HCT116 (cell line): ENCODE measurements around the gene DLG2. TPM values are rescaled to one million over a fixed set of nuclear protein-coding genes. Genes with fewer than 3 reads are reported as not detected.

ENCODE experiments used
- ATAC-seq: fragments of 200-7000 bp; cut with Tn5 transposase; 2 replicates; pipeline ENCODE4 v1.9.1; 2020; ENCODE audit warnings: mild to moderate bottlenecking, moderate library complexity
- BruUV-seq: library from RNA; stranded (reverse); fragments of 400-500 nt; replicated peaks from 2 replicates; lab custom pipeline; 2021; lab: Mats Ljungman, UMichigan
- CTCF ChIA-PET: fragments of 300-600 bp; sonication (Branson Sonifier 250); formaldehyde crosslinking; loops from one replicate; lab custom pipeline; 2021; ENCODE audit warnings: antibody characterized with exemption; lab: Charles Lee
- POLR2A ChIA-PET: fragments of 300-600, 350-600 bp; sonication (Branson Sonifier 250); formaldehyde crosslinking; loops from one replicate; lab custom pipeline; 2021; ENCODE audit warnings: antibody characterized with exemption; lab: Charles Lee
- RAD21 ChIA-PET, 2 experiments: fragments of 300-600 bp; sonication (Branson Sonifier 250); formaldehyde crosslinking; loops; one replicate each; lab custom pipeline; 2023; ENCODE audit warnings: low total read pairs in 2 of 2; ENCODE audit not compliant: uncharacterized antibody in 2 of 2, unreplicated experiment in 2 of 2, low non-redundant PET in 1 of 2; lab: Charles Lee
- DNase-seq: peaks from one replicate; pipeline ENCODE4 v3.0.0-alpha.2; 2010; ENCODE audit warnings: low read depth, low spot score
- H2AFZ ChIP-seq: fragments of 200-600 bp; shearing (Covaris generic), sonication (generic); 2 replicates; pipeline ENCODE4 v1.6.1; 2017; ENCODE audit warnings: low read depth, mixed run types, mixed read lengths, antibody characterized with exemption, low read length; ENCODE audit not compliant: poor library complexity, severe bottlenecking
- H3K27ac ChIP-seq: 2 replicates; pipeline ENCODE4 v1.5.1; 2012; ENCODE audit warnings: low read depth, low read length
- H3K27me3 ChIP-seq: fragments of 200-600 bp; sonication (generic); 2 replicates; pipeline ENCODE4 v1.6.1; 2016; ENCODE audit warnings: mixed run types, low read length, mixed read lengths; ENCODE audit not compliant: insufficient read depth
- H3K36me3 ChIP-seq, 2 experiments: fragments of 200-500 bp in 1 of 2; fragments of 200-600 bp in 1 of 2; sonication (Bioruptor generic) in 1 of 2; sonication (generic) in 1 of 2; 2 replicates each; pipeline versions ENCODE4 v1.5.1 to v1.6.1; 2014 to 2016; ENCODE audit warnings: low read length in 2 of 2, inconsistent platforms in 1 of 2, mixed read lengths in 1 of 2, mixed run types in 1 of 2; ENCODE audit not compliant: insufficient read depth in 2 of 2, control insufficient read depth in 1 of 2
- H3K4me1 ChIP-seq, 2 experiments: fragments of 200-600 bp in 1 of 2; sonication (generic) in 1 of 2; 2 replicates each; pipeline versions ENCODE4 v1.5.1 to v1.6.1; 2012 to 2017; ENCODE audit warnings: low read length in 2 of 2, inconsistent platforms in 1 of 2, mild to moderate bottlenecking in 1 of 2, mixed read lengths in 1 of 2, mixed run types in 1 of 2, moderate library complexity in 1 of 2; ENCODE audit not compliant: insufficient read depth in 2 of 2, control insufficient read depth in 1 of 2
- H3K4me2 ChIP-seq: fragments of 200-600 bp; sonication (generic); 2 replicates; pipeline ENCODE4 v1.6.1; 2017; ENCODE audit warnings: mixed run types, low read length, mixed read lengths
- H3K4me3 ChIP-seq, 2 experiments: fragments of 200-600 bp in 1 of 2; sonication (generic) in 1 of 2; replicated peaks in 1 of 2; 2 replicates each; pipeline ENCODE4 v1.5.1; 2011 to 2016; ENCODE audit warnings: low read length in 2 of 2, control low read depth in 1 of 2, low read depth in 1 of 2, mild to moderate bottlenecking in 1 of 2, mixed read lengths in 1 of 2, mixed run types in 1 of 2
- H3K79me2 ChIP-seq: fragments of 200-600 bp; sonication (generic); 2 replicates; pipeline ENCODE4 v1.6.1; 2017; ENCODE audit warnings: mild to moderate bottlenecking, mixed run types, low read length, moderate library complexity, mixed read lengths; ENCODE audit not compliant: insufficient read depth
- H3K9ac ChIP-seq: fragments of 200-600 bp; sonication (generic); 2 replicates; pipeline ENCODE4 v1.6.1; 2016; ENCODE audit warnings: low read length, mixed read lengths
- H3K9me2 ChIP-seq: fragments of 200-600 bp; sonication (generic), shearing (Covaris generic); 2 replicates; pipeline ENCODE4 v1.6.1; 2017; ENCODE audit warnings: mixed run types, mild to moderate bottlenecking, moderate library complexity; ENCODE audit not compliant: insufficient read depth
- H3K9me3 ChIP-seq, 2 experiments: fragments of 200-500 bp in 1 of 2; fragments of 200-600 bp in 1 of 2; sonication (Bioruptor generic) in 1 of 2; sonication (generic) in 1 of 2; 2 replicates each; pipeline ENCODE4 v1.6.1; 2014 to 2017; ENCODE audit warnings: low read length in 2 of 2, mixed read lengths in 2 of 2, inconsistent platforms in 1 of 2, low read depth in 1 of 2, mild to moderate bottlenecking in 1 of 2, mixed run types in 1 of 2, moderate library complexity in 1 of 2; ENCODE audit not compliant: control insufficient read depth in 1 of 2, insufficient read depth in 1 of 2
- H4K20me1 ChIP-seq: fragments of 200-600 bp; sonication (generic), shearing (Covaris generic); 2 replicates; pipeline ENCODE4 v1.6.1; 2017; ENCODE audit warnings: mixed run types, mild to moderate bottlenecking, moderate library complexity; ENCODE audit not compliant: insufficient read depth
- CEBPB ChIP-seq: IDR thresholded peaks from 2 replicates; pipeline ENCODE4 v1.6.1; 2012; ENCODE audit warnings: low read depth
- EGR1 ChIP-seq: IDR thresholded peaks from 2 replicates; pipeline ENCODE4 v1.6.1; 2012; ENCODE audit warnings: low read depth
- ELF1 ChIP-seq: IDR thresholded peaks from 2 replicates; pipeline ENCODE4 v1.6.1; 2012; ENCODE audit warnings: low read depth, borderline replicate concordance
- EZH2 ChIP-seq: fragments of 200-600 bp; sonication (generic); IDR thresholded peaks from 2 replicates; pipeline ENCODE4 v1.6.1; 2017; ENCODE audit warnings: antibody characterized with exemption, mixed run types
- EZH2phosphoT487 ChIP-seq: fragments of 200-600 bp; IDR thresholded peaks from 2 replicates; pipeline ENCODE4 v1.6.1; 2018; ENCODE audit warnings: antibody characterized with exemption, borderline replicate concordance
- MAX ChIP-seq: IDR thresholded peaks from 2 replicates; pipeline ENCODE4 v1.6.1; 2012
- POLR2A ChIP-seq: IDR thresholded peaks from 2 replicates; pipeline ENCODE4 v1.7.0; 2011; ENCODE audit warnings: borderline replicate concordance; ENCODE audit not compliant: insufficient read depth, insufficient read length; ENCODE audit errors: extremely low read depth
- POLR2AphosphoS5 ChIP-seq: IDR thresholded peaks from 2 replicates; pipeline ENCODE4 v1.6.1; 2011; ENCODE audit warnings: mild to moderate bottlenecking, low read depth, low read length, moderate library complexity
- RAD21 ChIP-seq: IDR thresholded peaks from 2 replicates; pipeline ENCODE4 v1.6.1; 2012; ENCODE audit warnings: low read depth, mild to moderate bottlenecking
- SIN3A ChIP-seq: IDR thresholded peaks from 2 replicates; pipeline ENCODE4 v1.6.1; 2012; ENCODE audit warnings: low read depth
- SP1 ChIP-seq: IDR thresholded peaks from 2 replicates; pipeline ENCODE4 v1.6.1; 2012; ENCODE audit warnings: low read depth
- SRF ChIP-seq: IDR thresholded peaks from 2 replicates; pipeline ENCODE4 v1.6.1; 2012; ENCODE audit warnings: low read depth
- ZFX ChIP-seq: fragments of 450-650 bp; IDR thresholded peaks from 2 replicates; pipeline ENCODE4 v1.6.1; 2017
- intact Hi-C: fragments of 100-400 bp; cut with micrococcal nuclease; formaldehyde crosslinking; loops from 2 replicates; pipeline ENCODE4 v1.10.0; 2022
- total RNA-seq: library from RNA; stranded (reverse); gene quantifications from one replicate; pipeline ENCODE4 v1.2.1, GENCODE V29; 2021; ENCODE audit not compliant: unreplicated experiment
- TF ChIP-seq, protein P1 (sequence below): IDR thresholded peaks from 2 replicates; pipeline ENCODE4 v1.6.1; 2011; ENCODE audit warnings: mild to moderate bottlenecking, low read length, moderate library complexity; ENCODE audit not compliant: insufficient replicate concordance; ENCODE audit errors: extremely low read depth
- TF ChIP-seq, protein P2 (sequence below), 3 experiments: fragments of 200-600 bp in 1 of 3; sonication (generic) in 1 of 3; IDR thresholded peaks in 2 of 3; conservative IDR thresholded peaks in 1 of 3; 2 replicates each; pipeline ENCODE4 v1.5.1; 2012 to 2017; ENCODE audit warnings: low read depth in 2 of 3, low read length in 2 of 3, antibody characterized with exemption in 1 of 3, borderline replicate concordance in 1 of 3, control low read depth in 1 of 3, mild to moderate bottlenecking in 1 of 3, mixed read lengths in 1 of 3, mixed run types in 1 of 3, moderate library complexity in 1 of 3; ENCODE audit not compliant: insufficient read depth in 1 of 3

The DLG2 gene
- total RNA-seq, 1 experiment from 2014 or later: 2.4 TPM

- Histone ChIP-seq H4K20me1 (no peaks in the 10 kb centered on the region), H3K27ac (no peak overlapping the region), H3K27me3 (0 out of 2 replicates have a peak, but pooled peaks cover 7% of the 10 kb centered on the region), H3K9ac (no peak overlapping the region), H3K4me2 (no peak overlapping the region), H3K79me2 (no peaks in the 10 kb centered on the region), H3K9me2 (no peaks in the 10 kb centered on the region), H3K9me3 (no peaks in the 10 kb centered on the region), H3K4me1 (no peaks in the 10 kb centered on the region), H3K4me3 (no peak overlapping the region), H2AFZ (no peak overlapping the region), H3K36me3 (no peaks in the 10 kb centered on the region)
- no peak for ATAC-seq
- DNase-seq: no peak
- TF ChIP-seq CEBPB (no peak), MAX (no peak), EZH2 (no peak), SIN3A (no peak), EGR1 (no peak), POLR2A (no peak), ELF1 (no peak), POLR2AphosphoS5 (no peak), SP1 (no peak), RAD21 (no peak), EZH2phosphoT487 (no peak), SRF (no peak)
- BruUV-seq: no TSS peak
- ChIA-PET CTCF (no interaction called here), POLR2A (no interaction called here), RAD21 (no interaction called here)
- intact Hi-C loops: no loop called here
Measured at GRCh38 chr11:84829162-84829561, 798.0 kb downstream of the DLG2 start.

- no peak overlapping the region for H3K4me2 ChIP-seq
- H4K20me1 ChIP-seq: no peaks in the 10 kb centered on the region
- no peaks in the 10 kb centered on the region for H3K36me3 ChIP-seq
- DNase-seq: no peak
- no peak overlapping the region for H3K4me3 ChIP-seq
- H3K9me2 ChIP-seq: no peaks in the 10 kb centered on the region
- BruUV-seq: no TSS peak
- no peaks in the 10 kb centered on the region for H3K9me3 ChIP-seq
- TF ChIP-seq EGR1: no peak
- TF ChIP-seq, protein P1, sequence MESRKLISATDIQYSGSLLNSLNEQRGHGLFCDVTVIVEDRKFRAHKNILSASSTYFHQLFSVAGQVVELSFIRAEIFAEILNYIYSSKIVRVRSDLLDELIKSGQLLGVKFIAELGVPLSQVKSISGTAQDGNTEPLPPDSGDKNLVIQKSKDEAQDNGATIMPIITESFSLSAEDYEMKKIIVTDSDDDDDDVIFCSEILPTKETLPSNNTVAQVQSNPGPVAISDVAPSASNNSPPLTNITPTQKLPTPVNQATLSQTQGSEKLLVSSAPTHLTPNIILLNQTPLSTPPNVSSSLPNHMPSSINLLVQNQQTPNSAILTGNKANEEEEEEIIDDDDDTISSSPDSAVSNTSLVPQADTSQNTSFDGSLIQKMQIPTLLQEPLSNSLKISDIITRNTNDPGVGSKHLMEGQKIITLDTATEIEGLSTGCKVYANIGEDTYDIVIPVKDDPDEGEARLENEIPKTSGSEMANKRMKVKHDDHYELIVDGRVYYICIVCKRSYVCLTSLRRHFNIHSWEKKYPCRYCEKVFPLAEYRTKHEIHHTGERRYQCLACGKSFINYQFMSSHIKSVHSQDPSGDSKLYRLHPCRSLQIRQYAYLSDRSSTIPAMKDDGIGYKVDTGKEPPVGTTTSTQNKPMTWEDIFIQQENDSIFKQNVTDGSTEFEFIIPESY: no peak
- no peak for TF ChIP-seq SIN3A
- TF ChIP-seq ZFX: no peak
- TF ChIP-seq, protein P2, sequence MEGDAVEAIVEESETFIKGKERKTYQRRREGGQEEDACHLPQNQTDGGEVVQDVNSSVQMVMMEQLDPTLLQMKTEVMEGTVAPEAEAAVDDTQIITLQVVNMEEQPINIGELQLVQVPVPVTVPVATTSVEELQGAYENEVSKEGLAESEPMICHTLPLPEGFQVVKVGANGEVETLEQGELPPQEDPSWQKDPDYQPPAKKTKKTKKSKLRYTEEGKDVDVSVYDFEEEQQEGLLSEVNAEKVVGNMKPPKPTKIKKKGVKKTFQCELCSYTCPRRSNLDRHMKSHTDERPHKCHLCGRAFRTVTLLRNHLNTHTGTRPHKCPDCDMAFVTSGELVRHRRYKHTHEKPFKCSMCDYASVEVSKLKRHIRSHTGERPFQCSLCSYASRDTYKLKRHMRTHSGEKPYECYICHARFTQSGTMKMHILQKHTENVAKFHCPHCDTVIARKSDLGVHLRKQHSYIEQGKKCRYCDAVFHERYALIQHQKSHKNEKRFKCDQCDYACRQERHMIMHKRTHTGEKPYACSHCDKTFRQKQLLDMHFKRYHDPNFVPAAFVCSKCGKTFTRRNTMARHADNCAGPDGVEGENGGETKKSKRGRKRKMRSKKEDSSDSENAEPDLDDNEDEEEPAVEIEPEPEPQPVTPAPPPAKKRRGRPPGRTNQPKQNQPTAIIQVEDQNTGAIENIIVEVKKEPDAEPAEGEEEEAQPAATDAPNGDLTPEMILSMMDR (IDR thresholded peaks at IDR 0.05 in 2 of 3, conservative IDR thresholded peaks at IDR 0.05 in 1 of 3; ENCODE audit: borderline replicate concordance in 1 of 3, insufficient read depth in 1 of 3, low read depth in 2 of 3, low read length in 2 of 3): no peak
- TF ChIP-seq CEBPB: no peak
- ChIA-PET CTCF (no interaction called here), RAD21 (no interaction called here), POLR2A (no interaction called here)
- ATAC-seq: no peak
- no peaks in the 10 kb centered on the region for H3K4me1 ChIP-seq
- H3K9ac ChIP-seq: no peak overlapping the region
- intact Hi-C loops: no loop called here
- H3K27me3 ChIP-seq: 0 out of 2 replicates have a peak, but pooled peaks cover 7% of the 10 kb centered on the region
- no peaks in the 10 kb centered on the region for H3K79me2 ChIP-seq
- H2AFZ ChIP-seq: no peak overlapping the region
- H3K27ac ChIP-seq: no peak overlapping the region
Measured at GRCh38 chr11:84828616-84829015, 798.5 kb downstream of the DLG2 start.
